Neural cell (in vitro differentiated cells): ENCODE measurements around the gene SPG11.

Experiments used
- CTCF ChIP-seq: fragments of 450-650 bp; IDR thresholded peaks from 2 replicates; pipeline ENCODE4 v1.5.1; 2014; ENCODE audit warnings: antibody characterized with exemption, mild to moderate bottlenecking, moderate library complexity; ENCODE audit not compliant: poor library complexity, severe bottlenecking
- EP300 ChIP-seq: fragments of 450-650 bp; conservative IDR thresholded peaks from 2 replicates; pipeline ENCODE4 v1.6.1; 2014; ENCODE audit warnings: antibody characterized with exemption, mild to moderate bottlenecking, moderate library complexity; ENCODE audit not compliant: poor library complexity, severe bottlenecking
- POLR2AphosphoS5 ChIP-seq: IDR thresholded peaks from 2 replicates; pipeline ENCODE4 v1.6.1; 2012
- RAD21 ChIP-seq: fragments of 450-650 bp; conservative IDR thresholded peaks from 2 replicates; pipeline ENCODE4 v1.6.1; 2014; ENCODE audit warnings: antibody characterized with exemption, mild to moderate bottlenecking, moderate library complexity

GRCh38 chr15:44585633-44586032 is 77.8 kb downstream of the SPG11 start:
- TF ChIP-seq CTCF, result no peak
- no peak for TF ChIP-seq RAD21
- TF ChIP-seq POLR2AphosphoS5, result no peak
- TF ChIP-seq EP300, result no peak
